Mucosa of descending colon (tissue), 3 donors: ENCODE measurements around the gene FXR2. TPM values are rescaled to one million over a fixed set of nuclear protein-coding genes. Genes with fewer than 3 reads are reported as not detected.
A peak's percentile ranks its signal among the peaks of the same experiment; 100 is the strongest.
"Not testable (repeated sequence)": the region's sequence is repeated elsewhere in the genome, so short reads cannot be mapped to it uniquely, and the experiment has no call there.

Experiments used
- ATAC-seq: fragments of 200-7000 bp; cut with Tn5 transposase; one replicate; pipeline ENCODE4 v1.9.1; 2020; ENCODE audit warnings: mild to moderate bottlenecking, moderate library complexity
- DNase-seq, 3 donors: peaks; one replicate each; pipeline ENCODE4 v3.0.0-alpha.2; 2020
- H3K36me3 ChIP-seq: fragments of 200-600 bp; one replicate; pipeline ENCODE4 v1.8.0; 2021; ENCODE audit warnings: low read depth, mild to moderate bottlenecking
- H3K4me1 ChIP-seq: fragments of 200-600 bp; one replicate; pipeline ENCODE4 v1.8.0; 2021; ENCODE audit warnings: low read depth, mild to moderate bottlenecking
- H3K4me3 ChIP-seq: fragments of 200-600 bp; one replicate; pipeline ENCODE4 v1.8.0; 2021; ENCODE audit warnings: mild to moderate bottlenecking
- H3K9me3 ChIP-seq: fragments of 200-600 bp; one replicate; pipeline ENCODE4 v1.8.0; 2021; ENCODE audit warnings: mild to moderate bottlenecking
- CTCF ChIP-seq: fragments of 200-600 bp; IDR thresholded peaks from one replicate; pipeline ENCODE4 v1.8.0; 2022; ENCODE audit warnings: antibody characterized with exemption, mild to moderate bottlenecking
- intact Hi-C, 2 donors: fragments of 100-400 bp; cut with DNase I in 1 of 2; cut with micrococcal nuclease in 1 of 2; formaldehyde crosslinking; loops; one replicate each; pipeline versions ENCODE4 v1.11.0 to v1.11.1; 2022; cut with DNase I, micrococcal nuclease
- total RNA-seq, 3 donors: library from RNA; stranded (reverse); fragmentation: NEBNext Ultra II Directional in 2 of 3; extraction: Animal tissue kit (Norgen Biotek cat#: 25700) in 2 of 3; gene quantifications; one replicate each; pipeline versions ENCODE4 v1.2.1 to v1.2.4, GENCODE V29; 2021 to 2023
- donor health status: DM: no; HTN: no; CAD: no; lungs with moderate emphysema.
- donor health status: DM: no; HTN: no; CAD: no.
- donor health status: DM: no; HTN: yes; CAD: no.

The FXR2 gene
- total RNA-seq, 3 donors from 2014 or later = 23.0 to 53.3 (median 28.1) TPM

GRCh38 chr17:7606280-7606679 lies 8.4 kb downstream of the FXR2 start:
- DNase-seq (no peak), ATAC-seq (no peak)
- Histone ChIP-seq H3K36me3 (peaks cover 6% of the 10 kb centered on the region), H3K4me3 (no peak overlapping the region), H3K9me3 (no peaks in the 10 kb centered on the region), H3K4me1 (no peaks in the 10 kb centered on the region)
- intact Hi-C loops = no loop called here
- no peak for TF ChIP-seq CTCF

GRCh38 chr17:7597561-7597960 lies 17.1 kb downstream of the FXR2 start:
- H3K36me3 ChIP-seq = peaks cover 20% of the 10 kb centered on the region
- H3K4me3 ChIP-seq, DNase-seq, H3K4me1 ChIP-seq, intact Hi-C loops, H3K9me3 ChIP-seq: not testable (repeated sequence)
- peak; percentile 83 for ATAC-seq

DNA sequence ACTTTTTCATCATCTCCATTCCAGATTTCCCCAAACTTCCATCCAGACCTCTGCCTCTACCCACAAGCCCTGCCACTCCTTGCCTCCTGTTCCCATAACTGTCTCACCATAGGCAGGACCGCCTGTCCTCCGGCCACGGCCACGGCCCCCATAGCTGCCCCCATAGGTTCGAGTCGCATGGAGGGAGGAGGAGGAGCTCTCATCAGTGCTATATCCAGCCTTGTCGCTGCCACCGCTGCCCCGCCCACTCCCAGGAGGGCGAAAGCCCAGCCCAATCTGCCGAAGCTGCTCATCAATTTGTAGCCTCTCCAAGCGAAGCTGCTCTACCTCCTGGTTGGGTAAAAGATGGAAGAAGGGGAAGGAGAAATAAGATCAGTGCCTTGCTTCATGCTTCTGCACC lies 21.4 kb downstream of the FXR2 start:
- peaks cover 4% of the 10 kb centered on the region for H3K4me1 ChIP-seq
- TF ChIP-seq CTCF = no peak
- ATAC-seq (no peak), DNase-seq (no peak)
- no peaks in the 10 kb centered on the region for H3K9me3 ChIP-seq
- H3K4me3 ChIP-seq = no peak overlapping the region
- H3K36me3 ChIP-seq = peaks cover 20% of the 10 kb centered on the region
- intact Hi-C loops = no loop called here

GRCh38 chr17:7592422-7593021 lies 22.2 kb downstream of the FXR2 start:
- no peak overlapping the region for H3K4me3 ChIP-seq
- no peaks in the 10 kb centered on the region for H3K9me3 ChIP-seq
- intact Hi-C loops = no loop called here
- peaks cover 20% of the 10 kb centered on the region for H3K36me3 ChIP-seq
- peaks cover 4% of the 10 kb centered on the region for H3K4me1 ChIP-seq
- ATAC-seq = no peak
- TF ChIP-seq CTCF = no peak
- no peak for DNase-seq

DNA sequence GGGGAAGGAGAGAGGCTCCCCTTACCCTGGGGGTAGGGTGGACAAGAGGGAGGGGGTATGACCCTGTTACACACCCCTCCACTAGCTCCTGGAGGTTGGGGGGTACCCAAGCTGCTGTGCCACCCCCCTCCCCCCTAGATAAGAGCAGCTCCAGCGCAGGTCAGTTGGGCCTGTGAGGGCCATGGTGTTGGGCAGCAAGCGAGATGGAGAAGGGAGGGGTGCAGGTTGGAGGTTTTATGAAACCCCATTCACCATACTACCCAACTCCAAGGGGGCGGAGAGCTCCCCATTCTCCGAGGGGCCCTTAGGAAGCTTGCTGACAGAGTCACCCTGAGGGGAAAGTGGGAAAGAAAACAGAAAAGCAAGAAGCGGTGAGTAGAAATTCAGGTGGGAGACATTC lies 23.1 kb downstream of the FXR2 start:
- Histone ChIP-seq H3K4me1 (peaks cover 4% of the 10 kb centered on the region), H3K9me3 (no peaks in the 10 kb centered on the region), H3K36me3 (peaks cover 20% of the 10 kb centered on the region), H3K4me3 (no peak overlapping the region)
- intact Hi-C loops = no loop called here
- TF ChIP-seq CTCF = no peak
- no peak for ATAC-seq
- no peak for DNase-seq

DNA sequence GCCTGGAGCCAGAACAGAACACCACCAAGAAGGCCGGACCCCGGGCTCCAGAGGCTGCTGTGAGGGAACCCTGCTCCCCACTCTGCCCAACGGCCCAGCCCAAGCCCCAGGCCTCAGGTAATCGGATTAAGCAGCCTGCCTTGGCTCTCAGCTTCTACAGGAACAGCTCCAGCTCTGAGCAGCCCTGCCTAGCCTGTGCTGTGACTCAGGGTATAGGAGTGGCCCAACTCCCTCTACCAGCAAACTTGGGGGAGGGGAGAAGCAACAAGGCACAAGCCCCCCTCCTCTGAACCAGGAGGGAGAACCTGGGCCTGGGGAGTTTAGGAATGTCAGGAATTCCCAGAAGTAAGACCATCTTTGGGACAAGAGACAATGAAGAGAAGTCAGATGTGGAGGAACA lies 24.0 kb downstream of the FXR2 start:
- DNase-seq (no peak), ATAC-seq (no peak)
- H3K36me3 ChIP-seq = peaks cover 18% of the 10 kb centered on the region
- H3K4me1 ChIP-seq = peaks cover 4% of the 10 kb centered on the region
- H3K9me3 ChIP-seq = no peaks in the 10 kb centered on the region
- intact Hi-C loops = no loop called here
- no peak for TF ChIP-seq CTCF
- no peak overlapping the region for H3K4me3 ChIP-seq
